ENCODE results near the gene PLCH2.

The PLCH2 gene

DNA sequence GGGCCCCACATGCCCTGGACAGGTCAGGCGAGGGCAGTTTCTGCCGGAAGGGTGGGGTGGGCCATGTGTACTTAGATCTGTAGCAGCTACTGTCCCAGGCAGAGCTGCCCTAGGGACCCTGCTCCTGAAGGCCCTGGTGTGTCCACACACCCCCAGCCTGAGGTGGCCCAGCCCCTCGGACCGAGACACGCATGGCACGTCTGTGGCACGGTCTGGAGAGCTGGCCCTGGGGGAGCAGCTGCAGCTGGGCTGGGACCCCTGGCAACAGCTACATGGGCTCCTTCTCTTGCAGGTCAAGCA, 25.7 kb downstream of the PLCH2 start:
- in situ Hi-C loops (cut with HindIII; ENCODE audit: low pct_unique_long_range_greater_than_20kb, low sequenced_read_pairs), result no loop called here
- no peak for TF ChIP-seq JUND (IDR thresholded peaks at IDR 0.05; ENCODE audit: low read depth)
- DNase-seq (ENCODE audit: low read depth in 1 of 2, low spot score in 1 of 2), result no peak

DNA sequence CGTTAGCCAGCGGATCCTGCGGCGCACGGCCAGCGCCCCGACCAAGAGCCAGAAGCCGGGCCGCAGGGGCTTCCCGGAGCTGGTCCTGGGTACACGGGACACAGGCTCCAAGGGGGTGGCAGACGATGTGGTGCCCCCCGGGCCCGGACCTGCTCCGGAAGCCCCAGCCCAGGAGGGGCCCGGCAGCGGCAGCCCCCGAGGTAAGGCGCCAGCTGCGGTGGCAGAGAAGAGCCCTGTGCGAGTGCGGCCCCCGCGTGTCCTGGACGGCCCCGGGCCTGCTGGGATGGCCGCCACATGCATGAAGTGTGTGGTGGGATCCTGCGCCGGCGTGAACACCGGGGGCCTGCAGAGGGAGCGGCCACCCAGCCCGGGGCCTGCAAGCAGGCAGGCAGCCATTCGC, 26.1 kb downstream of the PLCH2 start:
- in situ Hi-C loops (cut with HindIII; ENCODE audit: low pct_unique_long_range_greater_than_20kb, low sequenced_read_pairs), result no loop called here
- no peak for DNase-seq (ENCODE audit: low read depth in 1 of 2, low spot score in 1 of 2)
- TF ChIP-seq JUND (IDR thresholded peaks at IDR 0.05; ENCODE audit: low read depth), result no peak

DNA sequence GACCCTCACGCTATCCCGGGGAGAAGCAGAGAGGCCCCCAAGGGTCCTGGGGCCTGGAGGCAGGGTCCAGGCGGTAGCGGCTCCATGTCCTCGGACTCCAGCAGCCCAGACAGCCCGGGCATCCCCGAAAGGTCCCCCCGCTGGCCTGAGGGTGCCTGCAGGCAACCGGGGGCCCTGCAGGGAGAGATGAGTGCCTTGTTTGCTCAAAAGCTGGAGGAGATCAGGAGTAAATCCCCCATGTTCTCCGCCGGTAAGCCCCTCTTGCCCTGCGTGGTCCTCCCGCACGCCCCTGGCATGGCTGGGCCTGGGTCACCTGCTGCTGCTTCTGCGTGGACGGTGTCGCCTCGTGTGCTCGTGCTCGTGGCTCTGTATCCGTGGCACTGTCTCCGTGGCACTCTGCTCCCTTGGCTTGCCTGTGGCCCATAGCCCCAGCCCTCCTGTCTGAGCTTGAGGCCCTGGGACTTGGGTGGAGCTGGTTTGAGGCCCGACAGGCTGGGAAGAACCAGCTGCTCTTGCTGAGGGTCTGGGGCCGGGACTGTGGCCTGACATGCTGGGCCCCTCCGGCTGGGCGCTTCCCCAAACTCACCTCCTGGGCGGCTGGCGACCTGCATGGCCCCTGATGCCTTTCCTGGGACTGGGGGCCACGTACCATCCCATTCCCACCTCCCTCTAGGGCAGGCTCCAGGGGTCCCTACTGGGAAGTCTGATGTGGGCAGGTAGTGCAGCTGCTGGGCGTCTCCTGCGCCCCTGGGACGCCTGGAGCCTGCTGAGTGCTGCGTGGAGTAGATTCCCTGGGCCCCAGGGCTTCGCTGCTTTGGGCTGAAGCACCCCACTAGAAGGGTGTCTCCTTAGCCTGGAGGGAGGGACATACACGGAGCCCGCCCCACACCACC, 26.8 kb downstream of the PLCH2 start:
- no peak for TF ChIP-seq JUND (IDR thresholded peaks at IDR 0.05; ENCODE audit: low read depth)
- DNase-seq (ENCODE audit: low read depth in 1 of 2, low spot score in 1 of 2), result no peak

DNA sequence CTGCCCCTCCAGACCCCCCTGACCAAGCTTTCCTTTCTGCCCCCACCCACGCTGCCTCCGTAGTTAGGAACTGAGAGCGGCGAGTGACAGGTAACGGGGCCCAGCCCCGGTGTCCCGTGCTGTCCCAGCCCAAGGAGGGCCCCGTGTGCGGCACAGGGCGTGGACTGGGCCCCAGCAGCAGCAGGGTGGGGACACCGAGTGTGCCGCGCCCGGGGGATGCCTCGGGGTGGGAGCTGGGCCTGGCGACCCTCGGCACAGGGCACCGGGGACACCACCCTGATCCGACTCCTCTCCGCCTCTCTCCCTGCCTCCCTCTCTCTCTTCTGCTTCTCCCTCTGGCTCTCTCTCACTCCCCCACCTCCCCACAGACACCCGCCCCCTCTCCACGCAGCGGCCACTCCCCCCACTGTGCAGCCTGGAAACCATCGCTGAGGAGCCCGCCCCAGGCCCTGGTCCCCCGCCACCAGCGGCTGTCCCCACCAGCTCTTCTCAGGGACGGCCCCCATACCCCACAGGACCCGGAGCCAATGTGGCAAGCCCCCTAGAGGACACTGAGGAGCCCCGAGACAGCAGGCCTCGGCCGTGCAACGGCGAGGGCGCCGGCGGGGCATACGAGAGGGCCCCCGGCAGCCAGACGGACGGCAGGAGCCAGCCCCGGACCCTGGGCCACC, 27.6 kb downstream of the PLCH2 start:
- in situ Hi-C loops (cut with HindIII; ENCODE audit: low pct_unique_long_range_greater_than_20kb, low sequenced_read_pairs), result no loop called here
- TF ChIP-seq JUND (IDR thresholded peaks at IDR 0.05; ENCODE audit: low read depth), result no peak
- no peak for DNase-seq (ENCODE audit: low read depth in 1 of 2, low spot score in 1 of 2)

More for the DNA sequence above, 26.8 kb downstream of the PLCH2 start:
- in situ Hi-C loops (cut with HindIII; ENCODE audit: low pct_unique_long_range_greater_than_20kb, low sequenced_read_pairs), result no loop called here

DNA sequence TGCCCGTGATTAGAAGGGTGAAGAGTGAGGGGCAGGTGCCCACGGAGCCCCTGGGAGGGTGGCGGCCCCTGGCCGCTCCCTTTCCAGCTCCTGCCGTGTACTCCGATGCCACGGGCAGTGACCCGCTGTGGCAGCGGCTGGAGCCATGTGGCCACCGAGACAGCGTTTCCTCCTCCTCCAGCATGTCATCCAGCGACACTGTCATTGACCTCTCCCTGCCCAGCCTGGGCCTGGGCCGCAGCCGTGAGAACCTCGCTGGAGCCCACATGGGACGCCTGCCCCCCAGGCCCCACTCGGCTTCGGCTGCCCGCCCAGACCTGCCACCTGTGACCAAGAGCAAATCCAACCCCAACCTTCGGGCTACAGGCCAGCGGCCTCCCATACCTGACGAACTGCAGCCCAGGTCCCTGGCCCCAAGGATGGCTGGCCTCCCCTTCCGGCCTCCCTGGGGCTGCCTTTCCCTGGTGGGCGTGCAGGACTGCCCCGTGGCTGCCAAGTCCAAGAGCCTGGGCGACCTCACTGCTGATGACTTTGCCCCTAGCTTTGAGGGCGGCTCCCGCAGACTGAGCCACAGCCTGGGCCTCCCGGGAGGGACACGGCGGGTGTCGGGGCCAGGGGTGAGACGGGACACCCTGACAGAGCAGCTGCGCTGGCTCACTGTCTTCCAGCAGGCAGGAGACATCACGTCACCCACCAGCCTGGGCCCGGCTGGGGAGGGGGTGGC, 28.3 kb downstream of the PLCH2 start:
- no peak for TF ChIP-seq JUND (IDR thresholded peaks at IDR 0.05; ENCODE audit: low read depth)
- in situ Hi-C loops (cut with HindIII; ENCODE audit: low pct_unique_long_range_greater_than_20kb, low sequenced_read_pairs), result no loop called here
- DNase-seq (ENCODE audit: low read depth in 1 of 2, low spot score in 1 of 2), result no peak

DNA sequence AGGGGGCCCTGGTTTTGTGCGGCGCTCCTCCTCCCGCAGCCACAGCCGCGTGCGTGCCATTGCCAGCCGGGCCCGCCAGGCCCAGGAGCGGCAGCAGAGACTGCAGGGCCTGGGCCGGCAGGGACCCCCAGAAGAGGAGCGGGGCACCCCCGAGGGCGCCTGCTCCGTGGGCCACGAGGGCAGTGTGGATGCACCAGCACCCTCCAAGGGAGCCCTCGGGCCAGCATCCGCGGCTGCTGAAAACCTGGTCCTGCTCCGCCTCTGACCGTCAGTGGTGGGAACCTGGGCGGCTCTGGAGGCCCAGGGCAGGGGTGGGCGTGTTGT, 28.8 kb downstream of the PLCH2 start:
- no peak for TF ChIP-seq JUND (IDR thresholded peaks at IDR 0.05; ENCODE audit: low read depth)
- DNase-seq (ENCODE audit: low read depth in 1 of 2, low spot score in 1 of 2), result no peak
- in situ Hi-C loops (cut with HindIII; ENCODE audit: low pct_unique_long_range_greater_than_20kb, low sequenced_read_pairs), result no loop called here

DNA sequence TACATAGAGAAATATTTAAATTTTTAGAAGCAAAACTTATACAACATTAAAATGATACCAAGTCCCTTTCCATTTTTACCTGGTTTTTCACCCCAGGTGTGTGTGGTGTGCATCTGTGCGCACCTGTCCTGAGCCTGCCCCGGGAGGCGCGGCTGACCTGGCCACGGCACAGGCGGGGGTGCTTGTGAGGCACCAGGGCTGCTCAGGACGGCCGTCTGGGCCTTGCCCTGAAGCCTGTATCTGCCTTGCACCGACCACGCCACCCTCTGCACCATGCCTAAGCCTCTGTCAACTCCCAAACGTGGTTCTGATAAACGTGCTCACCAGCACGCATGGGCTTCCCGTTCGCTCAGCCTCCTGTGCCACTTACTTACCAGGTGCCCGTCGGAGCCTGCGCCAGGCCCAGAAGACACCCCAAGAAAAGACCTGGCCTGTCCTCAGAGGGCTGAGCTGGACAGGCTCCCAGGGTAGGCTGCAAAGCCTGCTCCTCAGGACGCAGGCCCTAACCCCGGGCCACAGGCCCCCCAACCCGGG, 29.4 kb downstream of the PLCH2 start:
- no peak for TF ChIP-seq JUND (IDR thresholded peaks at IDR 0.05; ENCODE audit: low read depth)
- no peak for DNase-seq (ENCODE audit: low read depth in 1 of 2, low spot score in 1 of 2)
- in situ Hi-C loops (cut with HindIII; ENCODE audit: low pct_unique_long_range_greater_than_20kb, low sequenced_read_pairs), result no loop called here

DNA sequence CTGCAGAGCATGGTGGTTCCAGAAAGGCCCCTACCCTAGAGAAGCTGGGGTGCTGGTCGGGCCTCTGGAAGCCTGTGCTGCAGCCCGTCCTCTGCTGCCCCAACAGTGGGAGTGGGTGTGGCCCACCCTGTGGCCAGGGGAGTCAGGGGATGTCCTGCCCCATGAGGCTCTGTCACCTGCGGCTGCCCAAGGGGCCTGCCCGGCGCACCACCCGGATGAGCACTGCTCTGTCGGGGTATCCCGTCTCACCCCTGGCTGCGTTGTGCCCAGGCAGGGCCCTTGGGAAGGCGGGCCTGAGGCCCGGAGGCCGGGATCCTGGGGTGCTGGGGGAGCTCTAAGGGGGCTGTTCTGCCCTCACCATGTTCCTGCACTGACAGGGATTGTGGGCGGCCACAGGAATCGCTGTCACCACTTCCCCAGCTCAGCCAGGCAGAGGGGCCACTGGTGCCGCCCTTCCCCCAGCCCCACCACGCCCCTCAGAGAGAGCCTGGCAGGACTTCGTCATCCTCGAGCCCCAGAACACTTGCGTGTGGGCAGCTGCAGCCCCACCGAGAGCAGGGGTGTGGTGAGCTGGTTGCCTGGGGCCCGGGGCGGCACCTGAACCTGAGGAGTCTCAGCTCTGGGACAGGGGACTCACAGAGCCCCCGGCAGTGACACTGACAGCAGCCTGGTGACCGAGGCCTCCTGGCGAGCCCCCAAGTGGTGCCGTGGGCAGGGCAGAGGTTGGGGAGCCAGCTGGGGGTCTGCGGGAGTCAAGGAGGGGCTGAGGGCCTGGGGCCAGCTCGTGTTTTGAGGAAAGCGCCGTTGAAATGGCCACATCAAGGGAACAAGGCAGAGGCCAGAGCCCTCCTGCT, 30.1 kb downstream of the PLCH2 start:
- TF ChIP-seq JUND (IDR thresholded peaks at IDR 0.05; ENCODE audit: low read depth), result no peak
- DNase-seq (ENCODE audit: low read depth in 1 of 2, low spot score in 1 of 2), result no peak
- in situ Hi-C loops (cut with HindIII; ENCODE audit: low pct_unique_long_range_greater_than_20kb, low sequenced_read_pairs), result no loop called here

DNA sequence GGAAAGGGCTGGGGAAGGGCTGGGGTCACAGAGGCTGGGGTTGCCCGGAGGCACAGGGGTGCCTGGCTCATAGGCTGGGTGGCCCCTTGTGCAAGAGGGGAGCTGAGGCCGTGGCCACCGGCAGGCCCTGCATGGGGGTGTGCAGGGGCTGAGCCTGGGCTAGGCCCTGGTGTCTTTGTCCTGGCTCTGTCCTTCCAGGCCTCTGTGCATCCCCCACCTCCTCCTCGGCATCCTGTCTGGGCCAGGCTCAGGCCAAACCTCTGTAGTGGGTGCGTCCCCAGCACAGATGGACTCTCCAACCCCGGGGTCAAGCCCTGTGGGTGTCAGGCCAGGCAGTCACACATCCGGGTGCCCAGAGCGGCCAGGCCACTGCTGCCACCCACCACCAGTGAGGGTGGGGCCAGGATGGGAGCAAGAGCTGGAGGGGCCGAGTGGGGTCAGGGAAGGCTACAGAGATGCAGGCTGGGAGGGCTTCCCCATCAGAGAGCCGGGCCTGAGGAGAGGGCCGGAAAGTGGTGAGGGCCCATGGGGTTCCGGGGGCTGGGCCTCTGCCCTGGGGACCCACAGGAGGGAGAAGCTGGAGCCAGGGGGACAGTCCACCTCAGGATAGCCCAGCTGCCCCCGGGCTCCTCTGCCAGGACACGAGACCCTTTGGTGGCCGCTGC, 30.9 kb downstream of the PLCH2 start:
- DNase-seq (ENCODE audit: low read depth in 1 of 2, low spot score in 1 of 2), result no peak
- no peak for TF ChIP-seq JUND (IDR thresholded peaks at IDR 0.05; ENCODE audit: low read depth)
- in situ Hi-C loops (cut with HindIII; ENCODE audit: low pct_unique_long_range_greater_than_20kb, low sequenced_read_pairs), result no loop called here

DNA sequence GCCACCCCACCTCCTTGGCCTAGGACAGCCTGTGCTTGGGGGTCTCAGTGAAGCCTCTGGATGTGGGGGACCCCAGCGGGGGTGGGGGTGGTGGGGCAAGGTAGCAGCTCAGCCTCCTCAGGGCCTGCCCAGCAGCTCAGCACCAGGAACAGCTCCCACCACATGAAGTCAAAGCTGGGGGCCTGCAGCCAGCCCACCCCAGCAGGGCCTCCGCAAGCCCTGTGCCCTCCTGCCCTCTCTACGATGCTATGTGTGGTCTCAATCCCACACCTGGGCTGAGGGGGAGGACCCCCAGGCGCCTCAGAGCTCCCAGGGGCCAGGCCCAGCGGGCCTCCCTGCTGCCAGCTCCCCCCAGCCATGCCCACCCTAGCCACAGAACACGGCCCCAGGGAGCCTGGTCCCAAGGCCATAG, 31.7 kb downstream of the PLCH2 start:
- in situ Hi-C loops (cut with HindIII; ENCODE audit: low pct_unique_long_range_greater_than_20kb, low sequenced_read_pairs), result no loop called here
- DNase-seq (ENCODE audit: low read depth in 1 of 2, low spot score in 1 of 2), result no peak
- TF ChIP-seq JUND (IDR thresholded peaks at IDR 0.05; ENCODE audit: low read depth), result no peak

DNA sequence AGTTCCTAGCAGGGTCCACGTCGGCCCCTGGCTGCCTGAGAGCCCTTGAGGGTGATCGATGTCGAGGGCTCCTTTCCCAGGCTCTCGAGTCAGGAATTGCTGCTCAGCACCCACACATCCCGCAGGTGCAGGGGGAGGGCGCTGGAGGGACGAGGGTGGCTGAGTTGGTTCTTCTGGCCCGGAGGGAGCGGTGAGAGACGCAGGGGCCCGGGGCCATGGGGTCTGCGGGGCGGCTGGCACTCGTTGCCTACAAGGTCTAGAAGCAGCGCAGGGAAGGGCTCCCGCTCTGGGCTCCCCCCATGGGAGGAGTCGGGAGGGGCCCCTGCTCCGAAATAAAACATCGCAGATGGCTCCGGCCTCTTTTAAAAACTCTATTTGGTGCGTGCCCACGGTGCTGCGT, 32.1 kb downstream of the PLCH2 start:
- in situ Hi-C loops (cut with HindIII; ENCODE audit: low pct_unique_long_range_greater_than_20kb, low sequenced_read_pairs), result no loop called here
- no peak for TF ChIP-seq JUND (IDR thresholded peaks at IDR 0.05; ENCODE audit: low read depth)

DNA sequence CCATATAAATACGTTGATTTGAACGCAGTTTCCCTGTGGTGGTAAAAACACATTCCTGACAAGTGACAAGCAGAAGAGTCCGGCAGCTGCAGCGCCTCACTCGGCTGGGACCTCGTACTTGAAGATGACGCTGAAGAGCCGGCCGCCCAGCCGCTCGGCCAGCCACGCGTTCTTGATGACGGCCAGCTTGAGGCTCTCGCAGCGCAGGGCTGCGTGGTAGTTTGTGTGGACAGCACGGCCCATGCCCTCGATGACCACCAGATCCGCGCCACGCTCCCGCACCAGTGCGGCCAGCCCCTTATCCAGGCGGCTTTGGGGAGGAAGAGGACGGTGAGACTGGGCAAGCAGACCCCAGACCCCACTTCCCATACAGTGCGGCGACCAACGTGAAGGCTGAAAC, 32.7 kb downstream of the PLCH2 start:
- DNase-seq (ENCODE audit: low read depth in 1 of 2, low spot score in 1 of 2), result no peak
- TF ChIP-seq JUND (IDR thresholded peaks at IDR 0.05; ENCODE audit: low read depth), result no peak
- in situ Hi-C loops (cut with HindIII; ENCODE audit: low pct_unique_long_range_greater_than_20kb, low sequenced_read_pairs), result no loop called here

More for the DNA sequence above, 32.1 kb downstream of the PLCH2 start:
- no peak for DNase-seq (ENCODE audit: low read depth in 1 of 2, low spot score in 1 of 2)

Measured in T47D (cell line).